Heart left ventricle (tissue), 16 donors: Measurements from ENCODE around the gene PARD3. TPM values are rescaled to one million over a fixed set of nuclear protein-coding genes. Genes with fewer than 3 reads are reported as not detected.

Source experiments
- ATAC-seq, 4 donors: fragments of 200-7000 bp; cut with Tn5 transposase; one replicate each; pipeline ENCODE4 v1.9.1; 2020 to 2022; ENCODE audit warnings: moderate library complexity in 4 of 4, mild to moderate bottlenecking in 3 of 4, moderate number of reproducible peaks in 1 of 4
- DNase-seq, 5 donors: peaks; one replicate each; pipeline ENCODE4 v3.0.0-alpha.2; 2020
- H3K27ac ChIP-seq, 12 donors: fragments of 200-600 bp; sonication (generic) in 4 of 12; one replicate each; pipeline versions ENCODE4 v1.5.0 to v1.8.0; 2016 to 2022; ENCODE audit warnings: mild to moderate bottlenecking in 2 of 12
- H3K27me3 ChIP-seq, 9 donors: fragments of 200-600 bp; sonication (generic) in 2 of 9; one replicate each; pipeline versions ENCODE4 v1.5.1 to v1.8.0; 2016 to 2022; ENCODE audit warnings: mild to moderate bottlenecking in 3 of 9
- H3K36me3 ChIP-seq, 9 donors: fragments of 200-600 bp; sonication (generic) in 2 of 9; one replicate each; pipeline versions ENCODE4 v1.5.0 to v1.8.0; 2018 to 2022; ENCODE audit warnings: mild to moderate bottlenecking in 2 of 9
- H3K4me1 ChIP-seq, 12 donors: fragments of 200-600 bp; sonication (generic) in 4 of 12; one replicate each; pipeline versions ENCODE4 v1.5.0 to v1.8.0; 2016 to 2022; ENCODE audit warnings: mild to moderate bottlenecking in 3 of 12
- H3K4me3 ChIP-seq, 12 donors: fragments of 200-600 bp; sonication (generic) in 4 of 12; one replicate each; pipeline versions ENCODE4 v1.5.0 to v1.8.0; 2017 to 2022; ENCODE audit warnings: mild to moderate bottlenecking in 9 of 12, moderate library complexity in 4 of 12
- H3K9me3 ChIP-seq, 12 donors: fragments of 200-600 bp; sonication (generic) in 4 of 12; one replicate each; pipeline versions ENCODE4 v1.5.0 to v1.8.0; 2016 to 2022; ENCODE audit warnings: mild to moderate bottlenecking in 1 of 12
- CTCF ChIP-seq, 12 donors: fragments of 200-600 bp; sonication (generic) in 4 of 12; IDR thresholded peaks; one replicate each; pipeline versions ENCODE4 v1.5.0 to v1.8.0; 2018 to 2022; ENCODE audit warnings: antibody characterized with exemption in 12 of 12, mild to moderate bottlenecking in 5 of 12
- POLR2A ChIP-seq, 2 donors: fragments of 450-650 bp; IDR thresholded peaks; one replicate each; pipeline ENCODE4 v1.6.1; 2017; ENCODE audit warnings: antibody characterized with exemption in 2 of 2, mild to moderate bottlenecking in 2 of 2, moderate library complexity in 2 of 2
- WGBS, 4 donors: extraction: QIAGEN DNeasy Blood & Tissue Kit in 2 of 4; methylation state at CpG; one replicate each; pipeline versions ENCODE4 v1.1.5 to v1.1.7; 2013 to 2018; 5-methylcytosine and 5-hydroxymethylcytosine counted together
- intact Hi-C, 10 donors: fragments of 100-400 bp; cut with DNase I; formaldehyde crosslinking; loops; one replicate each; pipeline versions ENCODE4 v1.11.1 to v1.14.2; 2022
- polyA plus RNA-seq, 2 donors: library from polyadenylated mRNA; stranded (reverse); fragments of 200-250 nt; gene quantifications; one replicate each; pipeline ENCODE4 v1.2.3, GENCODE V29; 2013
- total RNA-seq, 9 donors: library from RNA; depleted of rRNA in 2 of 9; stranded (reverse); fragments of >200 nt in 2 of 9; fragmentation: NEBNext Ultra II Directional in 3 of 9; extraction: Animal tissue kit (Norgen Biotek cat#: 25700) in 3 of 9; gene quantifications; one replicate each; pipeline versions ENCODE4 v1.1.0 to v1.2.4, GENCODE V29; 2016 to 2023
- donor health status: ischemic (EF 13 %, LVEDD 7.1; RV severe dilation, severe dysfunction).
- donor health status: healthy with polysubstance abuse.
- donor health status: DM: no; HTN: yes; CAD: no.
- donor health status: DM: no; HTN: no; CAD: no.
- donor health status: ischemic (EF 25% LVEDD 6.9; RV normal size, moderate dysfunction).
- donor health status: ischemic (EF 25% LVEDD 5.7; RV mildly dilated, moderate dysfunction).
- donor health status: healthy.
- donor health status: DM: yes; HTN: yes; CAD: no.
- donor health status: ischemic (EF 35%, LVEDD 5.7; RV mildly dilated, moderate dysfunction).
- donor health status: nonischemic (EF 11% LVEDD 7.7; RV severe dilation, severe dysfunction).
- donor health status: DM: yes; HTN: yes; CAD: no.
- donor health status: PGD.
- donor health status: ischemic (EF 29% LVEDD 5.4; RV normal size, mild dysfunction).
- donor health status: nonischemic (EF 23%, LVEDD 6.1; RV moderate dilation, normal function).

PARD3 gene
- total and polyA plus RNA-seq, 11 donors: 24.8 to 69.7 (median 33.1) TPM

GRCh38 chr10:34826857-34827766, 12.0 kb upstream of the PARD3 start:
- Histone ChIP-seq H3K9me3 (no peaks in the 10 kb centered on the region), H3K27ac (no peak overlapping the region), H3K4me3 (no peak overlapping the region), H3K4me1 (no peaks in the 10 kb centered on the region), H3K27me3 (no peaks in the 10 kb centered on the region), H3K36me3 (no peaks in the 10 kb centered on the region)
- no peak for DNase-seq
- intact Hi-C loops: loop anchor here in 3 of 10 donors (5.0 to 10.0 kb wide), 4 partner anchors 60 to 152 kb away; no protein-coding TSS in a partner anchor
- 87 to 93% (median 91%) methylated on average over 11 of the region's 11 CpGs for WGBS, 4 donors
- no peak for TF ChIP-seq POLR2A (IDR thresholded peaks at IDR 0.05)
- TF ChIP-seq CTCF (IDR thresholded peaks at IDR 0.05): no peak
- ATAC-seq: no peak

GRCh38 chr10:34826221-34826620, 11.1 kb upstream of the PARD3 start:
- H3K4me1 ChIP-seq: no peaks in the 10 kb centered on the region
- DNase-seq: no peak
- no peak overlapping the region for H3K4me3 ChIP-seq
- no peak for ATAC-seq
- no peak for TF ChIP-seq CTCF (IDR thresholded peaks at IDR 0.05)
- TF ChIP-seq POLR2A (IDR thresholded peaks at IDR 0.05): no peak
- H3K36me3 ChIP-seq: no peaks in the 10 kb centered on the region
- intact Hi-C loops: loop anchor here in 3 of 10 donors (5.0 to 10.0 kb wide), 4 partner anchors 61 to 151 kb away; no protein-coding TSS in a partner anchor
- 85 to 96% (median 91%) methylated on average over 6 of the region's 6 CpGs for WGBS, 4 donors
- H3K27me3 ChIP-seq: no peaks in the 10 kb centered on the region
- no peaks in the 10 kb centered on the region for H3K9me3 ChIP-seq
- H3K27ac ChIP-seq: no peak overlapping the region

- intact Hi-C loops: loop anchor here in 3 of 10 donors (5.0 to 10.0 kb wide), 4 partner anchors 62 to 151 kb away; no protein-coding TSS in a partner anchor
Measured at GRCh38 chr10:34825414-34825813, 10.3 kb upstream of the PARD3 start.

More at GRCh38 chr10:34825414-34825813, 10.3 kb upstream of the PARD3 start:
- ATAC-seq: no peak
- TF ChIP-seq POLR2A (IDR thresholded peaks at IDR 0.05): no peak
- TF ChIP-seq CTCF (IDR thresholded peaks at IDR 0.05): no peak
- H3K4me1 ChIP-seq: no peaks in the 10 kb centered on the region
- no peak for DNase-seq
- no peaks in the 10 kb centered on the region for H3K27me3 ChIP-seq
- no peak overlapping the region for H3K4me3 ChIP-seq
- WGBS, 4 donors: 68 to 94% (median 79%) methylated on average over 2 of the region's 2 CpGs
- no peaks in the 10 kb centered on the region for H3K9me3 ChIP-seq
- H3K36me3 ChIP-seq: no peaks in the 10 kb centered on the region
- no peak overlapping the region for H3K27ac ChIP-seq
